Measurements from ENCODE around the gene LRRC8C.

- TF ChIP-seq, protein P1, sequence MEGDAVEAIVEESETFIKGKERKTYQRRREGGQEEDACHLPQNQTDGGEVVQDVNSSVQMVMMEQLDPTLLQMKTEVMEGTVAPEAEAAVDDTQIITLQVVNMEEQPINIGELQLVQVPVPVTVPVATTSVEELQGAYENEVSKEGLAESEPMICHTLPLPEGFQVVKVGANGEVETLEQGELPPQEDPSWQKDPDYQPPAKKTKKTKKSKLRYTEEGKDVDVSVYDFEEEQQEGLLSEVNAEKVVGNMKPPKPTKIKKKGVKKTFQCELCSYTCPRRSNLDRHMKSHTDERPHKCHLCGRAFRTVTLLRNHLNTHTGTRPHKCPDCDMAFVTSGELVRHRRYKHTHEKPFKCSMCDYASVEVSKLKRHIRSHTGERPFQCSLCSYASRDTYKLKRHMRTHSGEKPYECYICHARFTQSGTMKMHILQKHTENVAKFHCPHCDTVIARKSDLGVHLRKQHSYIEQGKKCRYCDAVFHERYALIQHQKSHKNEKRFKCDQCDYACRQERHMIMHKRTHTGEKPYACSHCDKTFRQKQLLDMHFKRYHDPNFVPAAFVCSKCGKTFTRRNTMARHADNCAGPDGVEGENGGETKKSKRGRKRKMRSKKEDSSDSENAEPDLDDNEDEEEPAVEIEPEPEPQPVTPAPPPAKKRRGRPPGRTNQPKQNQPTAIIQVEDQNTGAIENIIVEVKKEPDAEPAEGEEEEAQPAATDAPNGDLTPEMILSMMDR (IDR thresholded peaks at IDR 0.05; ENCODE audit: insufficient read depth, low read depth, low read length) = no peak
- TF ChIP-seq EZH2 (IDR thresholded peaks at IDR 0.05; ENCODE audit: insufficient read depth, low read length) = no peak
Measured at GRCh38 chr1:89616844-89617627, 15.9 kb upstream of the LRRC8C start.

All from astrocyte (in vitro differentiated cells and primary cell).